Measurements from ENCODE around the gene TMEM120B.

- no peak for TF ChIP-seq CTCF (IDR thresholded peaks at IDR 0.05)
- no peak for TF ChIP-seq POLR2A (IDR thresholded peaks at IDR 0.05)
Observed at GRCh38 chr12:121753844-121754264, 41.3 kb downstream of the TMEM120B start.

Measured in body of pancreas (tissue), 4 donors.